GM19328 (cell line): ENCODE measurements around the gene INHBB.

Experiments
- ATAC-seq: cut with Tn5 transposase; IDR thresholded peaks from one replicate; pipeline ENCODE4 v1.9.1; 2021; ENCODE audit warnings: mild to moderate bottlenecking, moderate library complexity; ENCODE audit not compliant: unreplicated experiment

INHBB gene

DNA sequence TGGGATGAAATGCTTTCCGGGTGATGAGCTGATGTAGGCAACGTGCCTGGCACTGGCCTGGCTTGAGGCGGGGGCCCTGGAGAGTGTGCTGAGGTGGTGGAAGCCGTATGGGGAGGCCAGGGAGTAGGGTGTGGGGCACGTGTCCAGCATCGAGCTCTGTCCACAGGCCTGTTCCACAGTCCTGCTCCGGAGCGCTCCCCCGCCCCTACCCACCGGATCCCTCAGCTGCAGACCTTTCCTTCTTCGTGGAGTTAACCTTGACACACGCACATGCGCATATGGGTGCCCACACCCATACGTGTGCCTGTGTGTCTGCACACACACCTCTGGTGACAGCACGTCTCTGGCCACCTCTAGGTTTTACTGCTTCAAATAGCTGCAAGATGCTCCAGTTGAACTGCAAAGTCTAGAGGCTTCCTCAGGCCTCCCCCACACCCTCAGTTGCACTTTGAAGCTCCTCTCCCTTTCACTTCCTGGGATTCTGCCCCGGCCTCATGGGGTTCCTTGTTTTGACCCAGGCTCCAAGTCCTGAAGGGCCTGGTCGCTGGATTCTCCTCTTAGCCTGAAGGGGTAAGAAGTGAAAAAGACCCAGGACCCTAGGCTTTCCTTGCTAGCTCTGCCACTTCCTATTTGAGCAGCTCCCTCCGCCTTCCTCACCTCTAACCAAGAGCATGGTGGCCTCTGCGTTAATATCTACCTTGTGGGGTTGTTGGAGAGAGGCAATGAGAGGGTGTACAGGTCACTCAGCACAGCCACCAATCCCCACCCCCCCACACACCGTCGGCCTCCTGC, 49.5 kb downstream of the INHBB start:
- no peak for ATAC-seq

DNA sequence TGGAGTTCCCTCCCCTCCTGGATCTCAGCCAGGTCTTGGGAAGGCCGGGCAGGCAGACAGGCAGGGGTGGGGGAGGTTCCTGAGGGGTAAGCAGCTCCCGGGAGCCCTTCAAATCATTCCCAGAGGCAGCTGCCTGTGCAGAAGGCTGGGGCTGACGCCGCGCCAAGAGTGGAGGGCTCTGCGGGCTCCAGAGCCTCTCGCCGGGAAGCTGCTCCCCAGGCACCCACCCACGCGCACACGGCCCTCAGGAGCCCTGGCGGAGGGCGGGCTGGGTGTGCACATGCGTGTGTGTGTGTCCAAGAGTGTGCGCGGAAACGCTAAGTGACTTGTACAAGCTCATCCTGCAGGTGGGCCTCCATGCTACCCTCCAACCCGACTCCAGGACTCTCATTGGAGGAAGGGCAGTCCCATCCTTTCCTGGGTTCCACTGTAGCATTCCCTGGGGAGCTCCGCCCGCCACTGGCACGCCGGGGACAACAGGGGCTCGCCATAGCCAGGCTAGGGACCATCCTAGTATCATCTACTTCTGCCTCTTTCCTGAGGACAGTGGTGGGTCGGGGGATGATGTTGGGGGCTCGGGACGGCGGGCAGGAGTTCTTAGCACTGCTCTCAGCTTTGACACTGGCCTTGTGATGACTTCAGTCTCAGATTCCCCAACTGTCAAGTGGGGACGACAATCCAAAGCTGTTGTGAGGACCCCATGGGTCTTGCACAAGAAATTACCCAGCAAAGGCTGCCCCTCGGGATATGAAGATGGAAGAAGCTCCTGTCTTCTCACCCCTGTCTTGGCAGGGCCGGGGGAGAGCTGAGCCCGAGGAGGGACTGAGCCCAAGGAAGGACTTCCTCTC, 50.3 kb downstream of the INHBB start:
- no peak for ATAC-seq

DNA sequence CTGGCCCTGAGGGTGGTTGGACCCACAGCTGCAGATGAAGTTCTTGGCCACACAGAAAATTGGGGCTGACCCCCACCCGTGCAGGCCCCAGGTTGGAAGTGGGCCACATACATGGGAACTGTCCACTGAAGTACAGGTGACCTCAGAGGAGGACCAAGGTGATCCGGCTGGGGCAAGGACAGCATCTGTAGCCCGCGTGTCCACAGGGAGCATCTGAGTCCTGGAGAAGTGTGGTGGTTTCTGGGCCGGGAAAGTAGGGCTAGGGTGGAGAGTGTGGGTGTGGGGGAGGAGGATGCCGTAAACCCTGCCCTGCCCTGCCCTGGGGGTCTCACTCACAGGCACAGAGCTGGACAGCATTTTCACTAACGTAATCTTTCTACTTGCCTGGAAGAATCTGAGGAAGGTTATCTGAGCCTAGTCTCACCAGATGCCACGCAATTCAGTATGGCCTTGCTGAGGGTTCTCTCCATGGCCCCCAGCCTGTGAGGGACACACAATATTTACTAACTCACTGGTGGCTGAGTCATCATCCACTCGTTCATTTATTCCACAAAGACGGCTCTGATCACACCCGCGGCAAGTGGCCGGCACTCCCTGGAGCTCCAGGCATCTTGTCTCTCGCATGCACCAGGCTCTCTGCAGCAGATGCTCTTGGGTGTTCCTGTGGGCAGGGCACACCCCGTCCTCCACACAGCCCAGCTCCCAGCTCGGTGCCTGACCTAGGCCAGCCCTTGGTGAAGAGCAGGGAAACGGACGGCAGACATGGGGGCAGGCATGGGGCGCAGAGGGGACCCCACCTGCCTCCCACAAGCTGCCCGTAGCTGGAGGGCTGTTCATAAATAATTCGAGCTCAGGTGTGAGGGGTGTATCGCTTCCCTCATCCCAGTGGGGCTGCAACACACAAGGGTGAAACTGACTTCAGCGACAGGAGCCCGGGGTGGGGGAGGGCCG, 51.2 kb downstream of the INHBB start:
- no peak for ATAC-seq

DNA sequence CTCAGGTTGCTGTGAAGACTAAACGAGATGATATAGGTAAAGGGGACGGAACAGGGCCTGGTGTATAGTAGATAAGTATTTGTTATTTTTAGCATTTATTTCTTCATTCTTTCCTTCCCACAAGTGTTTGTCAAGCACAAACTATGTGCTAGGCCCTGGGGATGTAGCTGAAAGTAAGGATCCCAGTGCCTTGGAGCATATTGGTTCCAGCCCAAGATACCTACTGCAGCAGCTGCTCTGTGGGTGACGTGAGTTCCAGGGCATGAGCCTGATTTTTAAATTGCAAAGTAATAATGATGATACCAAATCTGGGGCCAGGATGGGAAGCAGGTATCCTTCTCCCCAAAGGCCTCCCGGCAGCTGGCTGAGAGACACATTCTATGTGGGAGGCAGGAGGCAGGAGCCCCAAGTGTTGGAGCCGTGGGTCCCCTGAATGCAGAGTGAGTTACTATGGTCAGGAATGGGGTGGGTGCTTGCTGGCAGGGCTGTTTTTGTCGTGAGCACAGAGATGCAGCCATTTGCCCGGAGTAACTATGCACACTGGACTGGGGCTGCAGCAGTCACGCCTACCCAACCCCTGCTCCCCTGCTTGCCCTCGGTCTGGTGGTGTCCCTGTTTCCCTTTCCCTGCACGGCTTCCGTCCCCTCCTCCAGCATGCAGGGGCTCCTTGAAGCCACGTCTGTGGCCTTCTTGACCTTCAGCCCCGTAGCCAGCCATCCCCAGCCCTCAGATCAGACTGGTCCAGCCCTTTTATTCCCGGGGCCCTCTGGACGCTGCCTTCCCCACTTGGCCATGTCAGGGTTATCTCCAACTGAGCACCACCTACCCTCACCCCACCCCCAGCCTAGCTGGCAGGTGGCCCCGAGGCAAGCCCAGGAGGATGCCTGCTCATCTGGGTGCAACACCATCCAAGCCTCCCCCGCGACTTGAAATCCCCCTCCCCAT, 52.4 kb downstream of the INHBB start:
- no peak for ATAC-seq

DNA sequence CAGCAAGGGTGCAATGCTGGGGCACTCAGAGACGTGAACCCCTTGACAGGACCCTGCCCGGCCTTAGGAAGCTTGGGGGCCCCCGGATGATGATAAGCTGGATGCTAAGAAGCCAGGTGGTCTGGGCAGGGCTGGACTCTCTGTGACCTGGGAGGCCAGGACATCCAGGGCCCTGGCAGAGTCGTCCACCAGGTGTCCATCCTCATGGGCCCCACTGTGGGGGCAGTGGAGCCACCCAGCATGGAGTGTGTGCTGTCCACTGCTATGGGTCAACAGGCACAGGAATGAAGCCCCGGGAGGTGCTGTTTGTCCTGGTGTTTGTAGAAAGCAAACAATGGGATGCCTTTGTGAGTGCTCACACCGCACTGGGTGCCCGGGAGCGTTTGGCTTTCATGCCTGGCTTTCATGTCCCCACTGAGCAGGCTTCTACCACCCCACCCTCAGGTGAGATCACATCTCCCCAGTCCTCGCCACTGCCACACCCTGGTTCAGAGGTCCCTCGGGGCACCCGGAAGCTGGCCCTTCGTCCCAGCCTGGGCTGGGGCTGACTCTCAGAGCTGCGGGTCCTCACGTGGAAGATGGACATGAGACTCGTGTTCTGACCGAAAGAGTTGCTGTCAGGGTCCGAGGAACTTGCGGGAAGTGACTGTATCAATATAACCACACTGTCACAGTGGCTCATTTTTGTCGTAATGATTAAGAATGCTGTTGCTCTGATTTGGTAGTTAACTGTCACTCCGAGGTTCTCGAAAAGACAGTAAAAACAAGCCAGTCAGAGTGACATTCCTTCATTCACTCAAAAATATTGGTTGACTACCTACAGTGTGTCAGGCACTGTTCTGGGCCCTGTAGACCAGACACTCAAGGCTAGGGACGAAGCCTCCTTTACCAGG, 53.3 kb downstream of the INHBB start:
- ATAC-seq: no peak

DNA sequence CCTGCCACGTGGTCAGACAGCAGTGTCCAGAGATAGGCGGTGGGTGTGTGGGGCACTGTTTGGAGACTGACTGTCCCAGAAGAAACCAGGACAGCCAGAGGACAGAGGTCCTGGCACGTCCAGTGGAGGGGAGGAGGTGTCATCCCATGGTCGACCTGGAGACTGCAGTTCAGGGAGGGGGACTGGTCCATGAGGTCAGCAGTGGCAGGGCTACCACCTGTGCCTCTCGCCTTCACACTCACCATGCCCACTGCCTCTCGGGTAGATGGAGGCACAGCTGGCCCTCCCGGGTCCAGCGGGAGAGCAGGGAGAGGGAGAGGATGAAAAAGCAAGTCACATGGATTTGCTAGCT, 53.9 kb downstream of the INHBB start:
- ATAC-seq: no peak

DNA sequence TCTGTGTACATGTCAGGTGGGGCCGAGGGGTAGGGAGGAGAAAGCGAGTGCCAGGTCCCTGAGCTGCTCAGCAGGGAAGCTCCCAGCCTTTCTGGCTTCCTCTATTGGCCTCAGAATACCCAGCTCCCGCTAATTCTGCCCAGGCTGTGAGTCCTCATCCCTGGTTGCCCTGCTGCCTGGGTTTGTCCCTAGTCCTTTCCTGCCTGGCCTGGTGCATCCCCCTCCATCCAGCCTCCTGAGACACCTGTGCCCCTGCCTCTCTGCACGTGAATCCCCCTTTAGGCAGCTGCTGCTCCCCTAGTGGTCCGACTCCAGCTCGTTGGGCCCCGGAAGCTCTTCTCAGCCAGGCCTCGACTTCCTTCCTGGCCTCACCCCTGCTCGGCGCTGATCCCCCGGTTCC, 54.6 kb downstream of the INHBB start:
- no peak for ATAC-seq
